Caki2 (cell line): ENCODE data around the gene THSD4. TPM values are rescaled to one million over a fixed set of nuclear protein-coding genes. Genes with fewer than 3 reads are reported as not detected.
A peak's percentile ranks its signal among the peaks of the same experiment; 100 is the strongest.

Source experiments
- DNase-seq: peaks from one replicate; pipeline ENCODE4 v3.0.0-alpha.2; 2015; ENCODE audit warnings: low read depth
- in situ Hi-C: cut with HindIII; loops from 2 replicates; pipeline ENCODE4 v1.10.0; 2016; ENCODE audit warnings: low sequenced_read_pairs, low pct_unique_long_range_greater_than_20kb, mixed read lengths
- total RNA-seq: library from RNA; depleted of rRNA; stranded (reverse); fragments of >200 nt; shearing (Covaris generic); gene quantifications from 2 replicates; pipeline ENCODE4 v1.2.3, GENCODE V29; 2014; ENCODE audit warnings: low replicate concordance; rRNA removed

Gene THSD4
- 9.0 and 9.8 TPM in 2 replicates for total RNA-seq

DNA sequence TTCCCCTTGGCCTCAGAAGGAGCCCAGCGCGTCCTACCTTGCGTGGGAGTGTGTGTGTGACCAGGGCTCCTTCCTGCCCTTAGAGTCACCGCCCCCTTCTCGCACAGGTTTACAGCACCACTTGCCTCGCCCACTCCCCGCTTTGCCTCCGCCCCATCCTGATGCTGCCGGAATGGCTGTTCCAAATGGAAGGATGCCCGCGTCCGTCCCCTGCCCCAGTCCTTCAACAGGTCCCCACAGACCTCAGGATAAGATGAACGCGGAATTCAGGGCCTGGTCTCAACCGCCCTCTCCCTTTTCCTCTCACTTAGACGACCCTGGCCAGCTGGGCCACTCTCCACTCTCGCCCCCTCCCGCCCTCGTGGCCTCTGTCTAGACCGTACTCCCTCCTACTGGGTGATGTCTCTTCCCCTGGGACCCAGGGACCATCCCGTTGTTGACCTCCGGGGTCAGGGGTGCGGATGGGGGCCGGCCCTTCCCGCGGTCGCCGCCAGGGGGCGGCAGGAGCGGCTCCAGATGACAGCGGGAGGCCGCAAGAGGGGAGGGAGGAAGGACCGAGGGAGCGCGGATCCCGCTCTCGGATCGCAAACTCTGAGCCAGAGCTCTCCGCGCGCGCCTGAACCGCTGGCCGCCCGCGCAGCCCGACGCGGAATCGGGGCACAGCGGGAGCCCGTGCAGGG is at the start of gene THSD4:
Gene THSD4 (plus strand): TSS at position 585 of the 680 bp plus-strand sequence.
- DNase-seq: peak; percentile 71
- in situ Hi-C loops: no loop called here

DNA sequence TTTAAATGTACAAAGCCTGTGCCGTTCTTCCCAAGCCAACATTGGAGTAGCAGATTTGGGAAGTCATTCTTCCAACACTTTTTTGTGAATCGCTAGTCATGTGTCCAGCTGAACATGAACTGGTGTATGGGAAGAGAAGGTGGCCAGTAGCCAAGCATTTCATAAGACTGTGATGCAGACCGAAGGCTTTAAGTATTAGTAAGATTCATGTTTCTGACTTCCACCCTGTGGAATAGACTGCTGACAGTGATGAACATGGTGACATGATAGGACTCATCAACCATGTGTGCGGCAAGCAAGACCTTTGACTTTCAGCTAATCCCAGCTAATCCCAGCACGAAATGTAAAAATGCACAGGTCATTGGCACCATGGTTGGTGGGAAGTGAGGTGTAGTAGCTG is 48.3 kb upstream of the THSD4 start:
- in situ Hi-C loops: no loop called here

DNA sequence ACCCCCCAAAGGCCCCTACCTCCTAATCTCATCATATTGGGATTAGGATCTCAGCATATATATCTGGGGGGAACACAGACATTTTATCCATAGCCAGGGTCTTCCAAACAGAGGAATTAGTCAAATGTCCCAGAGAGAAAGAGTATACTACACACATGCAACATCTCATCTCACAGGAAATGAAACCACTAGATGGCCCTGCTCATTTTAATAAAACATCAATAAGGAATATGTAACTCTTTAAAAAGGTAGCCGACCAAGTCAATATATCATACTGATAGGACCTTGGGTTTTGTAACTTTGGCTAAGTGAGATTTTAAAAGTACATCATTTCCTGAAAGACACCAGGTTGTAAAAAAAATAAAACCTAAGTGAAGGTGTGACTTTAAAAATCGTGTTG is 45.6 kb upstream of the THSD4 start:
- no peak for DNase-seq
- in situ Hi-C loops: no loop called here

More for the DNA sequence above, 48.3 kb upstream of the THSD4 start:
- DNase-seq: no peak

DNA sequence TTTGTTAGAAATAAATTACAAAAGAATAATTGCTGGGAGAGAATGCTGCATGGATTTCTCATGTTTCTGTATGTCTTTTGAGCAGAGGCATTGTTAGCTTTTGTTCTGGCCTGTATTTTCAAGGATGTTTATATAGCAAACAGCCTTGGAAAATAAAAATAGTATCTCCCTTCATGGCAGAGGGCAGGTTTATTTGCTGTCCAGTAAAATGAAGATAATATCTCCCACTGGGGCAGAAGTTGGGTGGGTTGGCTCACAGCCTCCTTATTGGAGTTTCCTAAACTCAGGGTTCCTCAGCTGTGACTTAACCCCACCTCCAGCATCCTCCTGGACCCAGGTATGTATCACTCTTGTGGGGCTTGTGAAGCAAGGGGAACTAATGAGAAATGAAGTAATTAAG is 43.7 kb upstream of the THSD4 start:
- DNase-seq: no peak
- in situ Hi-C loops: no loop called here

DNA sequence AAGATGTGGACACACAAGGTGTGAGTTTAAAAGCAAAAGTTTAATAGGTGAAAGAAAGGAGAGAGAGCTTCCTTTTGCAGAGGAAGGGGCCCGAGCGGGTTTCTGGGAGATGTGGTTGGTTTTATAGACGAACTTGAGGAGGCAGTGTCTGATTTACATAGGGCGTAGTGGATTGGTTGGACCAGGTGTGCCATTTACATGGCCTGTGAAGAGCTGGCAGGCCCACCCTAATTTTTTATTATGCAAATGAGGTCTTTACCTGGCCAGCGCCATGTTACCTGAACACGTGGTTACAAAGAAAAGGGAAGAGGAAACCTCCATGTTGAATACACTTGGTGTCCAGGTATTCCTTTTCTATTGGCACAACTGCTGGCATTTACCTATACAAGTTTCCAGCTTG is 42.8 kb upstream of the THSD4 start:
- no peak for DNase-seq
- in situ Hi-C loops: no loop called here

DNA sequence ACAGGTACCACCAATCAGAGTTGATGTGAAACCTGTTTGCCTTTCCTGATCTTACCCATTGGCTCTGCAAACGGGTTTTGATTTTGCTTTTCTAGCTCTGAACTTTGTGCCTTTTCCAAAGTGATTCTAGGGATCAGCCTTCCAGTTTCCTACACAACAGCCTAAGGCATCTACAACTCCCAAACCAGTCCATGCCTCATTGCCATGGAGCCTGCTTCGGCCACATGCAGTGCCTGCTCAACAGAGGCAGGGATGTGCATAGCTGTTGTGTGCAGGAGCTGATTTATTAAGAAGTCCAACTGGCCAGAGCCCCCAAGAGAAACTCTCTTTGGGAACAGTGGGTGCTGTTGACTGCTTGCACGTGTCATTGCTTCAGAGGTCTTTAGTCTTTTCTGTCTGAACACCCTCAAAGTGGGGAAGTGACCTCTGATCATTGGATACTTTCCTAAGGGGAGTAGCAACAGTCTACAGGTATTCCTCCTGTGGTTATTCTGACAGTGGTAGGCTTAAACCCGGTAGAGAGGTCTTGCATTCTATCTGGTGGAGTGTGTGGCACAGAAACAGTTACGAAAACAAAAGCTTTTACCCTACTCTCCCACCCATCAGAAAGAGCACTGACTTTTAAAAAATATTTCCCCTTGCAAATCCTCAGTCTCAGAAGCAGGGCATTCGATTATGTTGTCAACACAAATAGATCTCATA is 36.6 kb upstream of the THSD4 start:
- in situ Hi-C loops: no loop called here
- no peak for DNase-seq

DNA sequence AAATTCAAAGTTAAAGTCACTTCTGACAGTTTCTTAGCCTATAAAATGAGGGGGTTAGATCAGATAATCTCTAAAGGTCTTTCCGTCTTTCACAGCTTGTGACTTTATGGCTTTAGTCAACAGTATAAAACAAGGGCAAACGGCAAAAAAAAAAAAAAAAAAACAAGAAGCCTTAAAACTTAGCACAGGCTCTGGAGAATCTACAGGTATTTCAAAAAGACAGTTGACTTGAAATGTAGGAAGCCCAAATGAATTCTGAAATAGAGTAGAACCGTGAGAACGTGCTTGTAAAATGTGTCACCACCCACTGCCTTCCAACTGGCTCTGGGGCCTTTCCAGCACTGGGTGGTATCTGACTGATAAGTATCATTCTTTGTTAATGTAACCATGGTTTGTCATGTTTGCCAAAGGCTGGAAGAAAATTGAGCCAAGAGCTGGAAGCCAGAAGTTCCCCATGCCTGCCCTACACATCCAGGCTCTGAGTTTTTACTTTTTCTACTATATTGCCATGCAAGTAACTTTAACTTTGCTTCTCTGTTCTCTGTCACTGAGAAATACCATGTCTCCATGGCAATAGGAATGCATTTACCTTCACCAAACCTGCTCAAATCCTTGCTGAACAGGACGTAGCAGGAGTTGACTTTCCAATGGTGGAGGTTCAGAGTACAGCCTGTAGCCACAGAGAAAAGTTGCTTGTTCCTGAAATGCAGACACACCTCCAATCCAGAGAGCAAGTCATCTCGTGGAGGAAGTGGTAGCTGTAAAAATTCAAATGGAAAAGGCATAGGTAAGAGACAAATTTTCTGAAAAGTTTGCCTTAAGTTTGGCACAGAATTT is 35.8 kb upstream of the THSD4 start:
- no peak for DNase-seq
- in situ Hi-C loops: no loop called here

DNA sequence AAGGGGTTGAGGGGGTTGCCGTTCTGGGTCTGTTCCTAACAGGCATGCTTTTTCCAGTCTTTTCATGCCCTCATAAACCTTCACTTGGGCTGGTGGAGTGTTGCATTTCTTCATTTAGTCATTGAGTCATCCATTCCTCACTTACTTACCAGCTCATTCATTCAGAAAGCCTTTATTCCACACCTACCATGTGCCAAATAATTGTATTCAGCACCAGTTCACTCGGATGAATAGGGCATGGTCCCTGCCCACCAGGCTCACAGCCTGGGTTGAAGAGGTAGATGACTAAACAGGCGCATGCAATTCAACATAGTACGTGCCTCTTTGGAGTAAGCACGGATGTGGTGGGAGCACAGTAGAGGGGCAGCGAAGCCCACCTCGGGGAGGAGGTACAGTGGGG is 35.1 kb upstream of the THSD4 start:
- in situ Hi-C loops: no loop called here
- DNase-seq: no peak

DNA sequence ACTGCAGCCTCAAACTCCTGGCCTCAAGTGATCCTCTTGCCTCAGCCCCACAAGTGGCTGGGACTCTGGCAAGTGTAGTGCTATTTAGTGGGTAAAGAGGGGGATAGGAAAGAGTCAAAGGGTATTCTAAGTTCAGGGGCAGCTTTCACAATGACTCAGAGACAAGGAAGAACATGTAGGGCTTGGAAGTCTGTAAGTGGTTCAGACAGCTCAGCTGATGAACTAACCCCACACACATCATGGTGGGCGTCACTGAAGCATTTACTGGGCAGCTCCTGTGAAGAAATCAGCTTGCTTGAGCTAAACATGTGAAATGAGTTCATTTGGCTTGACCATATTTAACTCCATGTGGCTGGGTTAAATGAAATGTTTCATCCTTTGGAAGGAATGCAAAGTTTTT is 34.6 kb upstream of the THSD4 start:
- DNase-seq: no peak
- in situ Hi-C loops: no loop called here

DNA sequence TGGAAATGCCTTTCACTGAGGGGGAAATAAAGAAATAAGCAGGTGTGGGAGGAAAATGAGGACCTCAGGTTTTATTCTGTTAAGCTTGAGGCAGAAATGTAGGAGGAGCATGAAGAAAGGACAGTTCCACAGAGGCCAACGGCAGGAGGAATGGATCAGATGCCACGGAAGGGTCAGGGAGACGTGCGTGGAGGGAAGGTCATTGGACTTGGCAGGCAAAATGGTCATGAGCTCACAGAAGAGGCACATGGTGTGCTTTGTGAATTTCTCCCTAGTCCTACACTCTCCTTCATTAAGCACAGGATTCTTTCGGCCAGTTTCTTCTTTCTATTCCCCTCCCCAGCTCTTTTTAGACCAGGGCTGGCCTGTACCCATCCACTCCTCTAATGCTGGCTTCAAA is 32.5 kb upstream of the THSD4 start:
- no peak for DNase-seq
- in situ Hi-C loops: no loop called here

DNA sequence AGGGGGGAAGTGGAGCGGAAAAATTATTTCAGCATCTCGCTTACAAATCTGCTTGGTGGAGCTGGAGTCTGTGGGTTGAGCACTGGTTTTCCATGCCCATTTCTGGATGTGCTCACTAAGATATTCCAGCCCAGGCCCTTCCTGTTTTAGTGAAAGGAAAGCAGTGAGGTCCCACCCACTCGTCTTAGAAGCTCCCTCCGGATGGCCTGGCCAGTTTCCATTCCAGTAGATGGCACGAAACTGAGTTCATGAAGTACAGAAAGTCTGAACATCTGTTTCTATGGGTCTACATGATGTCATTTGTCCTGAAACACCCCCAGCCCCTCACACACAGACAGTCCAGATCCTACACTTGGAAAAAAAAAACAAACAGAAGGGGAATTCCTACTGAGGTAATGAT is 31.9 kb upstream of the THSD4 start:
- in situ Hi-C loops: no loop called here
- DNase-seq: no peak

DNA sequence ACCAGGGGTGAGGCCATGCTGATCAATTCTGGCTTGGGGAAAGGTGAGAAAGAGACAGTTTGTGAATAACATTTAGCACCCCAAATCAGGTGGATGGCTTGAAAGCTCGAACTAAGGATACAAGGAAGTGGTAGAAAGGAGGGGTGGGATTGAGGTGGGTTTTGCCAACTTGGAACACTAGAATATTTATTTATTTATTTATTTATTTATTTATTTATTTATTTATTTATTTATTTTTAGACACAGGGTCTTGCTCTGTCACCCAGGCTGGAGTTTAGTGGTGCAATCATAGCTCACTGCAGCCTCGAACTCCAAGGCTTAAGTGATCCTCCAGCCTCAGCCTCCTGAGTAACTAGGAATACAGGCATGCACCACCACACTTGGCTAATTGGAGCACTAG is 31.0 kb upstream of the THSD4 start:
- in situ Hi-C loops: no loop called here
- DNase-seq: no peak

DNA sequence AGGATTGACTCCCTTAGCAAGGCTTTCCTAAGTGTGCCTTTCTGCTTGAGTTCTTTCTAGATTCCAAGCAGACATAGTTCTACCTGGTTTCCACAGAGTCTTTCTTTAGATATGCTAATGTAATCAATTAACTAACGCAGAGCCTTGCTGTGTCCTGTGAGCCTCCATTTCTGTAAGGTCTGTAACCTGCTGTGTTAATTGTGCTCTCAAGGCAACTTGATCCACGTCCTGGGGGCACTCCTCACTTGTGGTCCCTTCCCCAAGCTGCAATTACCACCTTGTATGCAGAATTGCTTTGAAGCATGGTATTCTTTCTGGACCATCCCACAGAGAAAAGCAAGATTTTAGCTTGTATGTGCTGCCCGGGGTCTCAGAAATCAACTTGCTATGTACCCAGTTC is 29.5 kb upstream of the THSD4 start:
- in situ Hi-C loops: no loop called here
- DNase-seq: no peak

DNA sequence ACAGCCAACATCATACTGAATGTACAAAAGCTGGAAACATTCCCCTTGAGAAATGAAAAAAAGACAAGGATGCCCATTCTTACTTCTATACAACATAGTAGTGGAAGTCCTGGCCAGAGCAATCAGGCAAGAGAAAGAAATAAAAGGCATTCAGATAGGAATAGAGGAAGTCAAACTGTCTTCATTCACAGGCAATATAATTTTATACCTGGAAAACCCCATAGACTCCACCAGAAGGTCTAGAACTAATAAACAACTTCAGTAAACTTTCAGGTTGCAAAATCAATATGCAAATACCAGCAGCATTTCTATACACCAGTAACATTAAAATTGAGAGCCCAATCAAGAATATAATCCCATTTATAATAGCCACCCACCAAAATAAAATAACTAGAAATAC is 27.1 kb upstream of the THSD4 start:
- no peak for DNase-seq
- in situ Hi-C loops: no loop called here

DNA sequence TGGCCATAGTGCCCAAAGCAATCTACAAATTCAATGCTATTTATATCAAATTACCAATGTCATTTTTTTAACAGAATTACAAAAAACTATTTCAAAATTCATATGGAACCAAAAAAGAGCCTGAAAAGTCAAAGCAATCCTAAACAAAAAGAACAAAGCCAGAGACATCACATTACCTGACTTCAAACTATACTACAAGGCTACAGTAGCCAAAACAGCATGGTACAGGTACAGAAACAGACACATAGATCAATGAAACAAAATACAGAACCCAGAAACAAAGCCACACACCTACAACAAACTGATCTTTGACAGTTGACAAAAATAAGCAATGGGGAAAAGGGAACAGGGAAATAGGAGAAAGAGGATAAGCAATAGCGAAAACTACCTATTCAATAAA is 26.6 kb upstream of the THSD4 start:
- no peak for DNase-seq
- in situ Hi-C loops: no loop called here

DNA sequence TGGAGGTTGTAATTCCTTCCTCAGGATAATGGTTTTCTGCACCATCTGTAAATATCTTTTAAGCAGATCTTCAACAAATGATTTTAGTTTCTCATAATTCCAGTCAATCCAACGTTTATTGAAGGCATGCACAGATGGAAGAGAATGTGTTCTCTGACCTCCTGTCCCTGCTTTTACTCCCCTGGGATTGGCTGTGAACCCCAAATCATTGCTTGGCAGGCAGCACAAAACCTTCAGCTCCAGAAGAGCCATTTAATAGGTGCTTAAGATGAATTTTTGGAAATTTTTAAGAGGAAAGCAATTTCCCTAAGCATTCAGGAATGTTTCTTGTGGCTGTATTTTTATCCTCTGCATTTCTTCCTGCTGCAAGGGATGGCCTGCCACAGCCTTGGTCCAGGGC is 25.5 kb upstream of the THSD4 start:
- DNase-seq: no peak
- in situ Hi-C loops: no loop called here

DNA sequence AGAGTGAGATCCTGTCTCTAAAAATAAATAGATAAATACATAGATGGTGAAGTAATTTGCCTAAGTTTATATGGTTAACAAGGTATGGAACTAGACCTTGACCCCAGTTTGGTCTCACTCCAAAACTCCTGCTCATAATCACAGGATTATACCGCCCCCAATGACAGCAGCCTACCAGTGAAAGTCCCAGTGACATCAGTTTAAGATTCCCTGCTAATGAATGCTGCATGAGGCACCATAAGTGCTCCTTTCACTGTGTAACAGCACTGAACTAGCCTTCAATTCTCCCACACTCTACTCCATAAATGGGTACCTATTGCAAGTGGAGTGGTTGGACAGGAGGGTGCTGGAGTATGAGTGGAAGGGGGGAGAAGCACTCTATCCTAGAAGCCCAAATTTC is 23.7 kb upstream of the THSD4 start:
- no peak for DNase-seq
- in situ Hi-C loops: no loop called here

DNA sequence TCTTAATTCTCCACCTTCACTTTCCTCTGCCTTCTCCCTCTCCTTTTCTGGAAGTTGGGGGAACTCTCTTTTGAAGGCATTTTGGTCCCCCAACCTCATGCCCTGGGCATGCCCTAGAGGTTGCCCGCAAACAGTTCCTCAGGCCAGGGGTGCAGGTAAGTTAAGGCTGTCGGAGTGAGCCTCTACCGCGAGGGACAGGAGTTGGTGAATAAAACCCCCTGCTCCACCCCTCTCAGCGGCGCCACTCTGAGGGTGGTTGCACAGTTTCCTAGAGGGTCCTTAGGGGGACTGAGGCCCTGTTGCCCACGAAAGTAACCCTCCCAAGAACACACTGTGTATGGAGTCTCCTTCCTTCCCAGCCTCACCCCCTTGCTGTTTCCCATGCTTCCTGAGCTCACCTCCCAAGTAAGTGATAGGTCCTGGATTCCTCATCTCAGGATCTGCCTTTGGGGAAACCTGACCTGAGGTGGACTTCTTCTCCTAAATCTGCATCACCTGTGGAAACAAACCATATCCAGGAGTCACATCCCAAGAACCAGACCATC is 23.1 kb upstream of the THSD4 start:
- no peak for DNase-seq
- in situ Hi-C loops: no loop called here
